Activated naive CD8-positive, alpha-beta T cell treated with anti-CD3 and anti-CD28 coated beads, Interleukin-2, amount 10 ng/mL, durations not matched to agents 7 days and 5 days (primary cell): Measurements from ENCODE around the gene UBAC2. TPM values are rescaled to one million over a fixed set of nuclear protein-coding genes. Genes with fewer than 3 reads are reported as not detected.
A peak's percentile ranks its signal among the peaks of the same experiment; 100 is the strongest.

Source experiments
- ATAC-seq: fragments of 150-1000 bp; cut with Tn5 transposase; one replicate; pipeline ENCODE4 v1.10.0; 2021; ENCODE audit warnings: low read depth, moderate library complexity
- POLR2A ChIA-PET: fragments of 350-600 bp; sonication (Branson Sonifier 250); formaldehyde crosslinking; loops from one replicate; lab custom pipeline; 2021; ENCODE audit warnings: antibody characterized with exemption; lab: Charles Lee
- DNase-seq: peaks from one replicate; pipeline ENCODE4 v3.0.0; 2021
- H3K27ac Mint-ChIP-seq: one replicate; pipeline ENCODE4 v1.8.0; 2022; ENCODE audit warnings: mild to moderate bottlenecking, mixed read lengths
- H3K27me3 Mint-ChIP-seq: one replicate; pipeline ENCODE4 v1.8.0; 2022; ENCODE audit warnings: mild to moderate bottlenecking, moderate library complexity, mixed read lengths
- H3K36me3 Mint-ChIP-seq: one replicate; pipeline ENCODE4 v1.8.0; 2021; ENCODE audit warnings: mild to moderate bottlenecking, mixed read lengths
- H3K4me1 Mint-ChIP-seq: one replicate; pipeline ENCODE4 v1.8.0; 2021; ENCODE audit warnings: mixed read lengths
- H3K4me3 Mint-ChIP-seq: one replicate; pipeline ENCODE4 v1.8.0; 2022; ENCODE audit warnings: mild to moderate bottlenecking, moderate library complexity, mixed read lengths
- H3K9me3 Mint-ChIP-seq: one replicate; pipeline ENCODE4 v1.8.0; 2021; ENCODE audit warnings: mixed read lengths
- total RNA-seq, 2 experiments: library from RNA; stranded (reverse); gene quantifications; one replicate each; pipeline ENCODE4 v1.2.3, GENCODE V29; 2021

Gene UBAC2
- total RNA-seq, 2 experiments from 2014 or later = 79.1 to 80.8 TPM

- Mint-ChIP-seq H3K36me3 (peaks cover 43% of the 10 kb centered on the region), H3K27ac (peak overlapping the region; percentile 74), H3K27me3 (no peaks in the 10 kb centered on the region), H3K4me1 (peaks cover 56% of the 10 kb centered on the region), H3K4me3 (peak overlapping the region; percentile 58), H3K9me3 (no peaks in the 10 kb centered on the region)
- ATAC-seq (no peak), DNase-seq (no peak)
- POLR2A ChIA-PET = no interaction called here
Measured at GRCh38 chr13:99287551-99287950, 86.9 kb downstream of the UBAC2 start.

GRCh38 chr13:99288089-99288488 lies 87.4 kb downstream of the UBAC2 start:
- Mint-ChIP-seq H3K27me3 (no peaks in the 10 kb centered on the region), H3K27ac (peak overlapping the region; percentile 74), H3K4me1 (peaks cover 56% of the 10 kb centered on the region), H3K36me3 (peaks cover 47% of the 10 kb centered on the region), H3K4me3 (peak overlapping the region; percentile 25), H3K9me3 (no peaks in the 10 kb centered on the region)
- peak; percentile 74 for ATAC-seq
- POLR2A ChIA-PET = no interaction called here
- DNase-seq = no peak

DNA sequence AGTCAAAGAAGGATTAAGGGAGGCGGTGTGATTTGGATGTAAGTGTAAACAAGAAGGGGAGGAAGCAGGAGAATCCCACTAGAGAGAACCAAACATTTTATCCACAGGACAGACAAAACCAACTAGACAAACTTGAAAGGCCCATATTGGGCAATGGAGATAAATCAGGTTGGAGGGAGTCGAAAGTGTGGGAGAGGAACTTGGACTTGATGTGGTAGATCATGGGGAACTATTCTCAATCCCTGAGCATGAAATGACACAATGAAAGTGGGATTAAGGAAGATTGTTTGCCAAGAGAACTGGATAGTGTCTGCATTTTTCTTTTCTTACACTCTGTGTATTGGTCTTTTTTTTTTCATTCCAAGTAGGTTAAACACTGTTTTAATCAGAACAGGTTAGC lies 88.6 kb downstream of the UBAC2 start:
- H3K27me3 Mint-ChIP-seq = no peaks in the 10 kb centered on the region
- DNase-seq (no peak), ATAC-seq (no peak)
- peaks cover 55% of the 10 kb centered on the region for H3K36me3 Mint-ChIP-seq
- no peak overlapping the region for H3K27ac Mint-ChIP-seq
- POLR2A ChIA-PET = no interaction called here
- H3K4me1 Mint-ChIP-seq = peaks cover 60% of the 10 kb centered on the region
- peak overlapping the region; percentile 4 for H3K4me3 Mint-ChIP-seq
- no peaks in the 10 kb centered on the region for H3K9me3 Mint-ChIP-seq

DNA sequence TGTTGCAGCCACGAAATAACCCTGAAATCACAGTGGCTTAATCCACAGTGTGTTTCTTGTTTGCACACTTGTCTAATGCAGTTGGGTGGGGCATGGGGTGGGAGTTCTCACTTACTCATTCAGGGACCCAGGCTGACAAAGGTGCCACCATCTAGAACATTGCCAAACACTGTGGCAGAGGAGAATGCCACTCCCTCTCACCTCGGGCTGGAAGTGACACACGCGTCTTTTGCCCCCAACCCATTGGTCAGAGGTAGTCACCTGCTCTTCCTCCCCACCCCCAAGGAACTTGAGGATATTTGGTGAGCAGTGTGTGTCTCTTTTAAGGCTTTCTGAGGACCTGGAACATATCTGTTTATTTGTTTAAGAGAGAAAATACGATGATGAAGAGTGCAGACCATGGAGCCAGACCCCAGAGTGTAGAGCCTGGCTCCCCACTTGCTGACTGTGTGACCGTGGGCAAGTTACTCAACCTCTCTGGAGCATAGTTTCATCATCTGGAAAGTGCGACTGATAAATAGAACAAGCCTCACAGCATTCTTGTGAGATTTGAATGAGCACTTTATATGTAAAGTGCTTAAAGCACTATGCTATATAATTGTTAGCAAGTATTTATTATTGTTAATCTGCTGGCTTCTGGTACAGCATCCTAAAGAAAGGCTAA lies 89.2 kb downstream of the UBAC2 start:
- H3K9me3 Mint-ChIP-seq = no peaks in the 10 kb centered on the region
- no peak for DNase-seq
- H3K27ac Mint-ChIP-seq = no peak overlapping the region
- no peaks in the 10 kb centered on the region for H3K27me3 Mint-ChIP-seq
- H3K4me1 Mint-ChIP-seq = peaks cover 56% of the 10 kb centered on the region
- peaks cover 53% of the 10 kb centered on the region for H3K36me3 Mint-ChIP-seq
- ATAC-seq = no peak
- POLR2A ChIA-PET = no interaction called here
- H3K4me3 Mint-ChIP-seq = no peak overlapping the region

DNA sequence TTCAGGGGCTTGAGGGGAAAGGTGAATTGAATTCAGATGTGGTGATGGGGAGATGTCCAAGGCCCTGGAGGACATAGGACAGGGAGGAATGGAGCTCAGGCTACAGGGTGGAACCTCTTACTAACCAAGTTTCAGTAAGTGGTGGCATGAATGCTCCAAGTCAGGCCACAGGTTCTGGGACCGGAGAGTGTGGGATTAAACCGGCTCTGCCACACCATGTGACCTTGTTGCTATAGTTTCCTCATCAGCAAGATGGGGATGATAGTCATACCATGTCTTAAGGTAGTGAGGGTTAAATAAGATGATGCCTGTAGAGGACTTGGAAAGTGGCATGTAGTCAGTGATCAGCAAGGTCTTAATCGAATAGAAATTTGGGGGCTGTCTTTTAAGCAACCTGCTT lies 90.2 kb downstream of the UBAC2 start:
- no peaks in the 10 kb centered on the region for H3K9me3 Mint-ChIP-seq
- POLR2A ChIA-PET = interaction anchor here (0.8 kb wide), 1 partner anchor 66 kb away, joined by 5 read pairs; no protein-coding TSS in a partner anchor
- peaks cover 56% of the 10 kb centered on the region for H3K4me1 Mint-ChIP-seq
- H3K27me3 Mint-ChIP-seq = no peaks in the 10 kb centered on the region
- no peak overlapping the region for H3K4me3 Mint-ChIP-seq
- H3K36me3 Mint-ChIP-seq = peaks cover 59% of the 10 kb centered on the region
- H3K27ac Mint-ChIP-seq = peak overlapping the region; percentile 16
- no peak for DNase-seq
- no peak for ATAC-seq

GRCh38 chr13:99293178-99293577 lies 92.5 kb downstream of the UBAC2 start:
- H3K4me3 Mint-ChIP-seq = no peak overlapping the region
- H3K36me3 Mint-ChIP-seq = peaks cover 52% of the 10 kb centered on the region
- POLR2A ChIA-PET = no interaction called here
- no peaks in the 10 kb centered on the region for H3K9me3 Mint-ChIP-seq
- no peak overlapping the region for H3K27ac Mint-ChIP-seq
- H3K4me1 Mint-ChIP-seq = peaks cover 54% of the 10 kb centered on the region
- H3K27me3 Mint-ChIP-seq = no peaks in the 10 kb centered on the region
- ATAC-seq (no peak), DNase-seq (no peak)

DNA sequence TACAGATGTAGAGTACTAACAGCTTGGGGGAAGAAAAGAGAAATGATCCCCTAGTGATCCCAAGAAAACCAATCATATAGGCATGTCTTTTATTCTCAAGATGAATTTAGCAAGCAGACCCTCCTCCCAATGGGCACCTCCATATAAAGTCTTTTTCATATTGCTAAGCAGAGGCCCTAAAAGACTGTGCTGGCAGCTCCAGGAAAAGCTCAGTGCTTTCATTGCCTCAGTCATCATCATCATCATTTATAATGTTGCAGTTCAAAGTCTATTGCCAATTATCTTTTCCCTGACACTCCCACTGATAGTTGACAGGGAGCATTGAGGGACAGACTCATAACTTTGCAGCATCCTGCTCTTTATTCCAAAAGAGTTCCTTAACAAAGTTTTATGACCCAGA lies 93.5 kb downstream of the UBAC2 start:
- no peak for ATAC-seq
- Mint-ChIP-seq H3K27me3 (no peaks in the 10 kb centered on the region), H3K4me3 (no peak overlapping the region), H3K4me1 (peaks cover 48% of the 10 kb centered on the region), H3K9me3 (no peaks in the 10 kb centered on the region), H3K27ac (no peak overlapping the region), H3K36me3 (peaks cover 47% of the 10 kb centered on the region)
- POLR2A ChIA-PET = no interaction called here
- no peak for DNase-seq

- no peaks in the 10 kb centered on the region for H3K9me3 Mint-ChIP-seq
- no peak for ATAC-seq
- H3K4me3 Mint-ChIP-seq = no peak overlapping the region
- H3K27me3 Mint-ChIP-seq = no peaks in the 10 kb centered on the region
- H3K4me1 Mint-ChIP-seq = peaks cover 43% of the 10 kb centered on the region
- no peak overlapping the region for H3K27ac Mint-ChIP-seq
- DNase-seq = no peak
- POLR2A ChIA-PET = no interaction called here
- peaks cover 41% of the 10 kb centered on the region for H3K36me3 Mint-ChIP-seq
Measured at GRCh38 chr13:99294958-99295357, 94.3 kb downstream of the UBAC2 start.

DNA sequence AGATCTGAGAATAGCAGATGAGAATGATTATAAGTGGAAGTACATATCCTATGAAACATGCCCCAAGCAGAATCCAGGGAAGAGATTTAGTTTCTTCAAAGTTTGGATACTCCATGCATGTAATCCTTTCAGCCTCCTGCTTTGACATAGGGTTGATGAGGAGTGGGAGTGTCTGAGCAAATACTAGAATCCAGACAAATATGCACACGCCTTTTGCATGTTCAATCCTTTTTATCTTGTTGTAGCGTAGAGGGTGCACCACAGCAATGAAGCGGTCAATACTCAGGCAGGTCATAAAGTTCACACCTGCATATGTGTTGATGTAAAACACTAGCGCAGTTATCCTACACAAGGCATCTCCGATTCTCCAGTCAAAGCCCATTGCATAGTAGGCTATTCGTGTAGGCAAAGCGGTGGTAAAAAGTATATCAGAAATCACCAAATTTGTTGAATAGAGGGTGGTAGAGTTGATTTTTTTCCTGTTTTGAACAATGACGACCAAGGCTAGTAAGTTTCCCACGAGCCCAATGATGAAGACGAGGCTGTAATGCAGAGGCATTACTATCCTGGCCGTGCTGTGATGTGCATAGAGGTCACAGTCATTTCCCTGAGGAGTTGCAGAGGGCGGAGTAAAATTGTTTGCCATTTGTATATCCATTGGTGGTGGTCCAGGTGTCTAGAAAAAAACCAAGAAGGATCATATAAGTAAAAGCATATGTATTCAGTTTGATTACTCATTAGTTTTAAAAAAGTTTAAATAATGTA lies 95.0 kb downstream of the UBAC2 start:
- Mint-ChIP-seq H3K27me3 (no peaks in the 10 kb centered on the region), H3K4me1 (peaks cover 44% of the 10 kb centered on the region), H3K9me3 (no peaks in the 10 kb centered on the region), H3K27ac (peak overlapping the region; percentile 51), H3K4me3 (peak overlapping the region; percentile 56), H3K36me3 (peaks cover 35% of the 10 kb centered on the region)
- POLR2A ChIA-PET = interaction anchor here (1.0 to 1.1 kb wide), 2 partner anchors 9 to 13 kb away, joined by 4 to 5 read pairs; no protein-coding TSS in a partner anchor
- ATAC-seq = no peak
- DNase-seq = no peak

GRCh38 chr13:99296398-99296797 lies 95.7 kb downstream of the UBAC2 start:
- POLR2A ChIA-PET = interaction anchor here (0.6 to 1.1 kb wide), 3 partner anchors 10 to 223 kb away, joined by 3 to 5 read pairs (median 4); no protein-coding TSS in a partner anchor
- ATAC-seq (peak; percentile 82), DNase-seq (no peak)
- H3K36me3 Mint-ChIP-seq = peaks cover 30% of the 10 kb centered on the region
- H3K27me3 Mint-ChIP-seq = no peaks in the 10 kb centered on the region
- H3K27ac Mint-ChIP-seq = peak overlapping the region; percentile 88
- H3K4me1 Mint-ChIP-seq = peaks cover 42% of the 10 kb centered on the region
- no peaks in the 10 kb centered on the region for H3K9me3 Mint-ChIP-seq
- peak overlapping the region; percentile 75 for H3K4me3 Mint-ChIP-seq

GRCh38 chr13:99297331-99297730 lies 96.7 kb downstream of the UBAC2 start:
- peaks cover 31% of the 10 kb centered on the region for H3K36me3 Mint-ChIP-seq
- no peaks in the 10 kb centered on the region for H3K27me3 Mint-ChIP-seq
- peak overlapping the region; percentile 66 for H3K27ac Mint-ChIP-seq
- no peaks in the 10 kb centered on the region for H3K9me3 Mint-ChIP-seq
- H3K4me3 Mint-ChIP-seq = peak overlapping the region; percentile 45
- peaks cover 45% of the 10 kb centered on the region for H3K4me1 Mint-ChIP-seq
- ATAC-seq (no peak), DNase-seq (no peak)
- POLR2A ChIA-PET = interaction anchor here (0.7 to 0.9 kb wide), 2 partner anchors 55 to 203 kb away, joined by 3 to 5 read pairs; no protein-coding TSS in a partner anchor

- Mint-ChIP-seq H3K4me1 (peaks cover 45% of the 10 kb centered on the region), H3K9me3 (no peaks in the 10 kb centered on the region), H3K36me3 (peaks cover 30% of the 10 kb centered on the region), H3K27ac (no peak overlapping the region), H3K4me3 (no peak overlapping the region), H3K27me3 (no peaks in the 10 kb centered on the region)
- POLR2A ChIA-PET = no interaction called here
- ATAC-seq (no peak), DNase-seq (no peak)
Measured at GRCh38 chr13:99298056-99298455, 97.4 kb downstream of the UBAC2 start.

- no peak for ATAC-seq
- H3K4me1 Mint-ChIP-seq = peaks cover 50% of the 10 kb centered on the region
- H3K27me3 Mint-ChIP-seq = no peaks in the 10 kb centered on the region
- no peaks in the 10 kb centered on the region for H3K9me3 Mint-ChIP-seq
- POLR2A ChIA-PET = no interaction called here
- DNase-seq = no peak
- no peak overlapping the region for H3K27ac Mint-ChIP-seq
- H3K36me3 Mint-ChIP-seq = peaks cover 26% of the 10 kb centered on the region
- no peak overlapping the region for H3K4me3 Mint-ChIP-seq
Measured at GRCh38 chr13:99299256-99299919, 98.7 kb downstream of the UBAC2 start.
